Progenitor cell of endocrine pancreas (in vitro differentiated cells): ENCODE data around the gene LRWD1. TPM values are rescaled to one million over a fixed set of nuclear protein-coding genes. Genes with fewer than 3 reads are reported as not detected.
"Not testable (repeated sequence)": the region's sequence is repeated elsewhere in the genome, so short reads cannot be mapped to it uniquely, and the experiment has no call there.

Source experiments
- DNase-seq: peaks from one replicate; pipeline ENCODE4 v3.0.0; 2021; ENCODE audit warnings: low spot score; ENCODE audit not compliant: unreplicated experiment
- H3K27ac Mint-ChIP-seq: 2 replicates; pipeline ENCODE4 v1.8.0; 2021; ENCODE audit warnings: mild to moderate bottlenecking, moderate library complexity, mixed read lengths
- H3K27me3 Mint-ChIP-seq: 2 replicates; pipeline ENCODE4 v1.8.0; 2021; ENCODE audit warnings: mixed read lengths
- H3K36me3 Mint-ChIP-seq: 2 replicates; pipeline ENCODE4 v1.8.0; 2022; ENCODE audit warnings: mixed read lengths; ENCODE audit not compliant: insufficient read depth
- H3K4me1 Mint-ChIP-seq: 2 replicates; pipeline ENCODE4 v1.8.0; 2021; ENCODE audit warnings: low read depth, mixed read lengths
- H3K4me3 Mint-ChIP-seq: 2 replicates; pipeline ENCODE4 v1.8.0; 2021; ENCODE audit warnings: low read depth, mild to moderate bottlenecking, moderate library complexity, mixed read lengths
- H3K9me3 Mint-ChIP-seq: 2 replicates; pipeline ENCODE4 v1.8.0; 2021; ENCODE audit warnings: low read depth, mixed read lengths
- microRNA-seq: library from miRNA; unstranded; fragments of <30 nt; microRNA quantifications from one replicate; pipeline ENCODE4 v1.1.0, GENCODE V29; 2020; ENCODE audit warnings: borderline number of aligned reads; ENCODE audit not compliant: unreplicated experiment
- total RNA-seq: library from RNA; stranded (reverse); gene quantifications from 2 replicates; pipeline ENCODE4 v1.2.1, GENCODE V29; 2021

LRWD1 gene
- total RNA-seq, 1 donor from 2014 or later, result 27.7 TPM

DNA sequence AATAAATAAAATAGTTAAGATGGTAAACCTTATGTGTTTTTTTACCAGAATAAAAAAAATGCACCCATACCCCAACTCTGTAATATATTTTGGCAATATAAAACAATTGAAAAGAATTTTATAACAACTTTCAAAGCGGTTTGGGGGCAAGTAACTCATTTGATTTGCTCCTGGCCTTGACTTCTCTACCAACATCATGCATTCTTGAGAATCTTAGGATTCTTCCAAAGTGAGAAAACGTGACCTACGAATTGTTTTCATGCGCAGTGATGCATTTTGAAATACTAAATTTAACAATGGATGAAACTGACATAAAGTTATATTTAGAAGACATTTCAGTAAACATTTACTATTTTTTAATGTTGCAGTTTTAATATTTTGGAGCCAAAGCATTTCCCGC, 56.0 kb downstream of the LRWD1 start:
- not testable (repeated sequence) for H3K27ac Mint-ChIP-seq, H3K27me3 Mint-ChIP-seq, H3K36me3 Mint-ChIP-seq, H3K4me3 Mint-ChIP-seq, H3K9me3 Mint-ChIP-seq, DNase-seq, H3K4me1 Mint-ChIP-seq

Small RNA genes within 50 kb of the gene (microRNA-seq; reads per million reads assigned to microRNA genes)
- gene MIR4467 (not detected), gene MIR5090 (3.6 reads per million)

Other genes starting within 250 kb of the LRWD1 start
- 11.2 and 11.5 TPM in 2 replicates for gene SH2B2, start 178.1 kb upstream of the LRWD1 start, total RNA-seq
- gene SPDYE6, start 108.5 kb upstream of the LRWD1 start, total RNA-seq, result not detected in 2 replicates
- 44.8 and 45.0 TPM in 2 replicates for gene PRKRIP1, start 68.6 kb upstream of the LRWD1 start, total RNA-seq
- gene ORAI2, start 31.4 kb upstream of the LRWD1 start, total RNA-seq, result 35.4 and 41.8 TPM in 2 replicates
- 14.3 and 16.4 TPM in 2 replicates for gene ALKBH4, start 121 bp upstream of the LRWD1 start, total RNA-seq
- gene POLR2J, start 13.9 kb downstream of the LRWD1 start, total RNA-seq, result 48.6 and 50.5 TPM in 2 replicates
- 8.7 and 10.8 TPM in 2 replicates for gene RASA4B, start 52.8 kb downstream of the LRWD1 start, total RNA-seq
- 9.4 and 13.4 TPM in 2 replicates for gene UPK3BL2, start 78.7 kb downstream of the LRWD1 start, total RNA-seq
- gene SPDYE2, start 86.2 kb downstream of the LRWD1 start, total RNA-seq, result not detected in 2 replicates
- 28.2 and 31.5 TPM in 2 replicates for gene POLR2J3, start 107.6 kb downstream of the LRWD1 start, total RNA-seq
- gene RASA4, start 151.8 kb downstream of the LRWD1 start, total RNA-seq, result 20.2 and 21.0 TPM in 2 replicates
- gene UPK3BL1, start 177.8 kb downstream of the LRWD1 start, total RNA-seq, result 18.9 and 19.2 TPM in 2 replicates
- gene SPDYE2B, start 185.3 kb downstream of the LRWD1 start, total RNA-seq, result not detected in 2 replicates
- 8.6 and 8.9 TPM in 2 replicates for gene POLR2J2, start 206.7 kb downstream of the LRWD1 start, total RNA-seq